Superior temporal gyrus (tissue), 1 donor: Measurements from ENCODE around the gene PBLD.
"Not testable (repeated sequence)": the region's sequence is repeated elsewhere in the genome, so short reads cannot be mapped to it uniquely, and the experiment has no call there.

ENCODE experiments used
- DNase-seq: peaks from one replicate; pipeline ENCODE4 v3.0.0-alpha.2; 2016; ENCODE audit errors: extremely low spot score

Gene PBLD

DNA sequence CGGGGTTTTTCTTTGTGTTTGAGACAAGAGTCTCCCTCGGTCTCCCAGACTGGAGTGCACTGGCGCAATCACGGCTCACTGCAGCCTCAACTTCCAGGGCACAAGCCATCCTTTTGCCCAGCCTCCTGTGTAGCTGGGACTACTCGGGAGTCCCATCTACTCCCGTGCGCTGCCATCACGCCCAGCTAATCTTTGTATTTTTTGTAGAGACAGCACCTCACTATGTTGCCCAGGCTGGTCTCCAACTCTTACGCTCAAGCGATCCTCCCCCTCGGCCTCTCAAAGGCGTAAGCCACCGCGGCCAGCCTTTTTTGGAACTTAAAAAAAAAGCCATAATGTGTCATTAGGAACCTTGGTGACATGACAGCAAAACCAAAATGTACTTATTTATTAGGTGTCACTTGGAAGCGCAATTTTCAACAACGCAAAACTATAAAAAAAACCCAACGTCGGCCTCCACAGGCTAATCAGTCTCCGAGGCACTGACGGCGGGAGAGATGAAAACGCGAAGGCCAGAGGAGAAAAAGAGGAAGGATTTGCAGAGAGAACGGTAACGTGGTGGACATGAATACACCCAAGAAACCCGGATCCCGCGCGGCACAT lies 1.8 kb downstream of the PBLD start:
- DNase-seq: peak; percentile 78

- DNase-seq: no peak
Observed at GRCh38 chr10:68329506-68329861, 3.2 kb downstream of the PBLD start.

- DNase-seq: peak; percentile 97
Observed at GRCh38 chr10:68327889-68328786, 4.6 kb downstream of the PBLD start.

- DNase-seq: not testable (repeated sequence)
Observed at GRCh38 chr10:68324396-68324795, 8.3 kb downstream of the PBLD start.

DNA sequence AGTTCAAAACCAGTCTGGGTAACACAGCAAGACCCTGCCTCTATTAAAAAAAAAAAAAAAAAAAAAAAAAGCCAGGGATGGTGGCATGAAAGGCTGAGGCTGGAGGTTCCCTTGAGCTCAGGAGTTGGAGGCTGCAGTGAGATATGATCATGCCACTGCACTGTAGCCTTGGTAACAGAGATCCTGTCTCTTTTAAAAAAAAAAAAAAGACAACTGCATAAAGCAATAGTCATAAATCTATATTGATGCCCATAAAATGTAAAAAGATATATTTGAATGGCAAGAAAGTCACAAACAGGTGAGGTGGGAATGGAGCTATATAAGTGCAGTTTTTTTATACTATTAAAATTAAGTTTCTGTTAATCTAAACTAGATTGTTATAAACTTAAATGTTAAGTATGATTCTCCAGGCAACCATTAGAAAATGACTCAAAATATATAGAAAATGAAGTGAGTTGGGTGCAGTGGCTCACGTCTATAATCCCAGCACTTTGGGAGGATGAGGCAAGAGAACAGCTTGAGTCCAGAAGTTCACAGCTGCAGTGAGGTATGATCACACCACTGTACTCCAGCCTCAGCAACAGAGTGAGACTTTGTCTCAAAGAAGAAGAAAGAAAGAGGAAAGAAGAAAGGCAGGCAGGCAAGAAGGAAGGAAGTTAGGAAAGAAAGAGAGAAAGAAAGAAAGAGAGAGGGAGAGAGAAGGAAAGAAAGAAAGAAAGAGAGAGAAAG lies 14.2 kb downstream of the PBLD start:
- DNase-seq: no peak

DNA sequence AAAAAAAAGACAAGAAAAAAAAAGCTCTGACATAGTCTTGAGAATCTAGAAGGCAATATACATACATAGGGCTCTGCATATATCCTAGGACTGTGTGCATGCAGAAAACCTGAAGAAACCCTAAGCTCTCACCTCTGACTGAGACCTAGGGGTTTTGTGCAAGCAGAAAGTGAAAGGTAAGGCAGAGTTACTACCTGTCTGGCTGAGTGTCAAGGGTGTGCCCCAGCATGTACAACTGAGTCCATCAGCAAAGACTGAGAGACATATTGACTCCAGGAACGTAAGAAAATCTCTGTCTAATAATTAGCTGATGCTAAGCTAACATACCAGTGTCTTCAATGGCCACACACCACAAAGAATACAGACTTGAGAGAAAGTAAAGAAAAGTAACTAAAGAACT lies 17.1 kb downstream of the PBLD start:
- DNase-seq: no peak

DNA sequence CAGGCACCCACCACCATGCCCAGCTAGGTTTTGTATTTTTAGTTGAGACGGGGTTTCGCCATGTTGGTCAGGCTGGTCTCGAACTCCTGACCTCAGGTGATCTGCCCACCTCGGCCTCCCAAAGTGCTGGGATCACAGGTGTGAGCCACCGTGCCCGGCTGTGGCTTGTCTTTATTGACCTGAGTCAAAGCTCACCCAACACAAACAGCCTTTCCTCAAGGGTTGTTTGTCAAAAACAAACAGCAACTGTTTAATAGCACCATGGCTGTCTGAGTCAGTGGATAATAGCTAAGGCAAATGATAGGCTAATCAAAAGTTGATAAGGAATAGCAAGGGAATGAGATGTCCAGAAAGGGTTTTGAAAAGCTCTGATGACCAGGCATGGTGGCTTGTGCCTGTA lies 17.8 kb downstream of the PBLD start:
- DNase-seq: not testable (repeated sequence)

- no peak for DNase-seq
Observed at GRCh38 chr10:68310531-68310930, 22.2 kb downstream of the PBLD start.

GRCh38 chr10:68305854-68306253 lies 26.9 kb downstream of the PBLD start:
- no peak for DNase-seq

- no peak for DNase-seq
Observed at GRCh38 chr10:68303849-68304412, 28.8 kb downstream of the PBLD start.

DNA sequence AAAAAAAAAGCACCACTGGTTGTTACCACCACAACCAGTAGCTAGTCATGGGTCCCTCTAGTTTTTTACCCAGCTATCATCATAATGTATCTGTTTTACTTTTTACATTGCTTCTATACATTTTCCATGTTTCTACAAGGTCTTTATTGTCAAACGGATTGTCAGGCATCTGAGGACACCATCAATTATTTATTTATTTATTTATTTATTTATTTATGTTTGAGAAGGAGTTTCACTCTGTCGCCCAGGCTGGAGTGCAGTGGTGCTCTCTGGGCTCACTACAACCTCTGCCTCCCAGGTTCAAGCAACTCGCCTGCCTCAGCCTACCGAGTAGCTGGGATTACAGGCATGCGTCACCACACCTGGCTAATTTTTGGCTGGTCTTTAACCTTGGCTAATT lies 29.9 kb downstream of the PBLD start:
- no peak for DNase-seq

DNA sequence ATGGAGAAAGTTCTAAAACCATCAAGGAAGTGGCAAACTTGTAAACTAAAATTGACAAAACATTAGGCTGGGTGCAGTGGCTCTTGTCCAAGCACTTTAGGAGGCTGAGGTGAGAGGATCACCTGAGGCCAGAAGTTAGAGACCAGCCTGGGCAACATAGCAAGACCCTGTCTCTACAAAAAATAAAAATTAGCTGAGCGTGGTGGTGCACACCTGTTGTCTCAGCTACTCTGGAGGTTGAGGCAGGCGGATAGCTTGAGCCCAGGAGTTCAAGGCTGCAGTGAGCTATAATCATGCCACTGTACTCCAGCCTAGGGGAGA lies 30.3 kb downstream of the PBLD start:
- no peak for DNase-seq

- peak; percentile 87 for DNase-seq
Observed at GRCh38 chr10:68301790-68302502, 30.8 kb downstream of the PBLD start.

GRCh38 chr10:68301301-68301700 lies 31.4 kb downstream of the PBLD start:
- DNase-seq: no peak

GRCh38 chr10:68296843-68297663 lies 35.7 kb downstream of the PBLD start:
- DNase-seq: no peak

GRCh38 chr10:68290736-68291135 lies 42.0 kb downstream of the PBLD start:
- DNase-seq: no peak

- DNase-seq: no peak
Observed at GRCh38 chr10:68288717-68289116, 44.0 kb downstream of the PBLD start.

DNA sequence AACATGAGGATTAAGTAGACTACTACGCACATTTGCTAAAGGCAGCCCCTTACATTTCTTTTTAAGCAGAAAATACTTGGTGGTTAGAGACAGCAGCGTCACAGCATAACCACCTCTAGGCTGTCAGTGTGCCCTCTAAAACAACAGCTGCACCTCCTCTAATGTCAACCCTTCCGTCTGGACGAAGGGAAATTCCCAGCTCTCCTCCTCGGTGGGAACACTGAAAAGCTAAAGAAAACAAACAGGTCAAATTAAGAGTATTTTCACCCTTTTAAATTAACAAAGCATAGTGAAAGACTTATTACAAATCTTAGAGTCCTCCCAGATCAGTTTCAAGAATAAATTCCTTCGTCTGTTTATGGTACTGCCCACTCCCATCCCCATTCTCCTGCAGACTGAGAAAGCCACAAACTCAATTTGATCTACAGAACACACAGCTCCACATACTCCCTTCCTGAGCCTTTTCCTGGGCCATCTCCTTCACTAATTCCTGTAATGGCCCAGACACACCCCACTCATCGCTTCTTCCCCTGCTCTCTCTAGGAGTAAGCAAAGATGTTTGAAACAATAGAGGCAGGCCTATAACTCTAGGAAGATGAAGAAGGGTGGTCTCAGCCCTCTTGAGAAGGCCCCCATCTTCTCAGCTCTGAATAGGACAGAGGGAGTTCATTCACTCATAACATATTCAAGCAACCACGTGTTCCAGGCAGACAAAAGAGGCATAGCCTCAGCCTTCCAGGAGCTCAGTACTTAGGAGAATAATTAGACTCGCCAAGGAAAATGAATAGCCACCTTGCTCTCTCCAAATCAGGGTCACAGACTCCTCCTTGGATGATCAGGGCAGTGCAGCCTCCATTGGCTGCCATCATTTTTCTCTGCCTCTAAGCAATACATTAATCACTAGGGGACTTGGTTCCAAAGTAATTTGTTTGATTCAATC lies 48.4 kb downstream of the PBLD start:
- no peak for DNase-seq

- no peak for DNase-seq
Observed at GRCh38 chr10:68280758-68281157, 52.0 kb downstream of the PBLD start.
